GM18909 (cell line): Measurements from ENCODE around the gene NEK2.
"Not testable (repeated sequence)": the region's sequence is repeated elsewhere in the genome, so short reads cannot be mapped to it uniquely, and the experiment has no call there.

Source experiments
- ATAC-seq: cut with Tn5 transposase; IDR thresholded peaks from one replicate; pipeline ENCODE4 v1.9.1; 2021; ENCODE audit warnings: mild to moderate bottlenecking; ENCODE audit not compliant: unreplicated experiment, poor library complexity

Gene NEK2

DNA sequence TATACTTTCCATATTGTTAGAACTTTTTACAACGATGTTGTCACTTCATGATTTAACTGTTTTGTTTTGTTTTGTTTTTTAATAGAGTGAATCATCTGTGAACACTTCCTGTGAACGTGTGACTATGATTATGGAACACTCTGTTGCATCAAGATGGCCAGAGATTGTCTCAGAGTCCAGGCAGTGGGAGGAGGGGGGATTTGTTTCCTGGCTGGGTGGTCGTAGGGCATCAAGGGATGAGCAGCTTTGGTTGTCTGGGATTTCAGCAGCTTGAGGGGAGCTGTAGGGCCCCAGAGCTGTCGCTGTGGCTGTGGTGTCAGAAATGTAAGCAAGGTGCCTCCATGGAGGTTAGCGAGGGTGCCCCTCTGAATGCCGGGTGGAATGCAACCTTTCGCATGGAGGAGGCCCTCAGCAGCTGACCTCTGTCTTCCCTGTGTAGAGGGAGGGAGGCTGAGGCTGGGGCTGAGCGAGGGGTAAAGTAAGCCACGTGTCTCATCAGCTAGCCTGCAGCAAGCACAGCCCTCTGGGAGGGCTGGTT is 21.4 kb downstream of the NEK2 start:
- ATAC-seq: no peak

DNA sequence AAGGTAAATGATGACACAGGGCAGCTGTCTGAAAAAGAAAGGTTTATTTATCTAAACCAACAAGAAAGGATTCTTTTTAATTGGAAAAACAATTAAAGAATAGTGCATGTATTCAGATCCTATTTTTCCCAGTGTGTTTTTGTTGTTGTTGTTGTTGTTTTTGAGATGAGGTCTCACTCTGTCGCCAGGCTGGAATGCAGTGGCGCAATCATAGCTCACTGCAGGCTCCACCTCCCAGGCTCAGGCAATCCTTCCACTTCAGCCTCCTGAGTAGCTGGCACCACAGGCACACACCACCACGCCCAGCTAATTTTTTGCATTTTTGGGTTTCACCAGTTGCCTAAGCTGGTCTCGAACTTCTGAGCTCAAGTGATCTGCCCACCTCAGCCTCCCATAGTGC is 22.1 kb downstream of the NEK2 start:
- no peak for ATAC-seq

DNA sequence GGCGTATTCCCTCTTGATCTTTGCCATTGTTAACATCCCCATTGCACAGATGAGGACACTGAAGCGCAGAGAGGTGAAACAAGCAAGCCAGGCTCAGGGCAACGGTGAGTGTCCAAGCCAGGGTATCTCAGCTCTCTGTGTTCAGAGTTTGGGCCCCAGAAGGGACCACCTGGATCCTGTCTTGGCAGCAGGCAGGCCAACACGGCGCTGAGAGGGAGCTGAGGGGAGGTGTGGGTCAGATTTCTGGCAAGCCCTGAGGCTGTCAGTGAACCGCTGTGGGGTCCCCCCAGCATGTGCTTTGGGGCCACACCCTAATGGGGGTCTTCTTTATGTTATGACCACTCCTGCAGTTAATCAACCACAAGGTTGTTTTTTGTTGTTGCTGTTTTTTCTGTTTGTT is 23.1 kb downstream of the NEK2 start:
- no peak for ATAC-seq

DNA sequence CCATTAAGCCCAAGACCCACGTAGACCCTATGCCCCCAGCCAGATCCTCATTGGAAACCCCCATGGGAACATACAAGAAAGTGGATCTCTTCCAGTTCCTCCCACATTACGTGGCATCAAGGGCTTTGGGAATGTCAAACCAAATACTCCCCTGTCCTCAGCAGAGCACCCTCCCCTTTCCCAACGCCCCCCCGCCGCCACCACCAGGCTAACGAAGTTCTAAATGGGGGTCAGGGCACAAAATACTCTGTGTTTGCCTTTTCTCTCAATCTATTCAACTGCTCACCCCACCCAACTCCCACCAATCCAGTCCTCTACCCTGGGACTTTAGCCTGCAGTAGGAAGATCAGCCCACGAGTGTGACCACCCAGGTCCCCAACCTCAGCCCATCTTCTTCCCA is 24.5 kb downstream of the NEK2 start:
- no peak for ATAC-seq

DNA sequence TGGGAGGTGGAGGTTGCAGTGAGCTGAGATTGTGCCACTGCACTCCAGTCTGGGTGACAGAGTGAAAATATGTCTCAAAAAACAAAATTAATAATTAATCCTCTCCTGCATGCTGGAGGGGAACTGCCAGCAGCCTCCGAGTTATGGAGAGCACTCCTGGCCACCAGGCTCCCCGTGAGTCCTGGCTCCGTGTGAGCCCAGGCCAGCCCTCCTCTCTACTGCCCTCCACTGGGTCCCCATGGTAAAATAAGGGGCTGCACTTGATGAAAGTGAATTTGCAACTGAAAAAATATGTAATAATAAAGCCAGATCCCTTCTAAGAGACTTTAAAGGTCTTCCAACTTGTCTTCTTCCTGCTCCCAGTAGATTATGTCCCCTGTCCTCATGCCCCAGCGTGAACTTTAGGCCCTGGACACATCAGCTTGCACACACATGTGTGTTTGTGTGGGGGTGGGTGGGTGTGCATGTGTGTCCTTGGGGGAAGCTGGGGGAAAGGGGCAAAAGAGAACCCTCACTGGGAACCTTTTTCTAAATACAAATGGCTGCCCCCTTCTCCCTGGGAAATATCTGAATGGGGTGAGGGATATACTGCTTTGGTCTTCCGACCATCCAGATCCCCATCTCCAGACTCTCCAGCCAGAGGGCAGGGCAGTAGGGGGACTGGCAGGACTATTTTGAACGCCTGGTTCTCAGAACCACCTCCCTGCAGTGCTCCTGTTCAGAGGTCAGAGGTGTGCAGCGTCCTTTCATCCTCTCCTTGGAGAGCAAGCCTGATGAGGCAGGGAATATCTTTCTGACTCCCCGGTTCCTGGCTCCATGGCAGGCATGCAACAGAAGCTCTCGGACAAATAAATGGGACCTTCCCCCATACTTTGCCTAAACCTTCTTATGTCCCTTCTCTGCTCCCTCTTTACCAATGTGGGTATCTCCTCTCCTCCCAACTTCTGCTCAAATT is 26.2 kb downstream of the NEK2 start:
- peak; percentile 80 for ATAC-seq

DNA sequence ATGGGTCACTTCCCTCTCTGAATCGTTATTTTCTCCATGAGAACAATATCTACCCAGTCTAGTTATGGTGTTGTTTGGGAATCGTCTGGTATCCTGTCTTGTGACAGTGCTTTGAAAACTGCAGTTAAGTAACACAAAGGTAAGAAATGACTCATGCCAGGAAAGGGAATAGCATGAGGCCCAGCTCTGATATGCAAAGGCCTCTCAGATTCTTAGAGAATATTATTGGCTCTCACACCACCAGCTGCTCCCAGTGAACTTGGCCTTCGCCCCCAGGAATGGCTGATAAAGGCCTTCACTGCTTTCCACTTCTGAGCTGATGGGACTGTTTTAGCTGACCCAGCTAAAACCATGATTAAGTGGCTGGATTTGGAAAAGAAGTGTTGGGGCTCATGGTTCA is 27.1 kb downstream of the NEK2 start:
- no peak for ATAC-seq

DNA sequence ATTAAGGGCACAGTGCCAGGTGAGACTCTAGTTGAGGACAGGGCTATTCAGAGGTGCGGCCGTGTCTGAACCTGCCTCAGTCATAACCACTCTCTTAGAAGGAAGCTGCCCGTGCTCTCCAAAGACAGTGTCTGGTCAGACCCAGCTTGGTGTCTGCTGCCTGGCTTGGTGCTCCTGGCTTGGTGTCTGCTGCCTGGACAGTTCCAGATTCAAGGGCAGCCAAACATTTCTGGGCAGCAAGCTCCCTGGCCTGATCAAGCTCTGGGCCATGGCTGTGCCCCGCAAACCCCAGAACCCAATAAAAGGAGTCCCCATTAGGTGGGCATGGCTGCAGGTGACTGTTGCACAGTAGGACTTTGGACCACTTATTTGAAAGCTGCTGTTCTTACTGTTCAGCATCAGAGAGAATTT is 27.7 kb downstream of the NEK2 start:
- ATAC-seq: no peak

DNA sequence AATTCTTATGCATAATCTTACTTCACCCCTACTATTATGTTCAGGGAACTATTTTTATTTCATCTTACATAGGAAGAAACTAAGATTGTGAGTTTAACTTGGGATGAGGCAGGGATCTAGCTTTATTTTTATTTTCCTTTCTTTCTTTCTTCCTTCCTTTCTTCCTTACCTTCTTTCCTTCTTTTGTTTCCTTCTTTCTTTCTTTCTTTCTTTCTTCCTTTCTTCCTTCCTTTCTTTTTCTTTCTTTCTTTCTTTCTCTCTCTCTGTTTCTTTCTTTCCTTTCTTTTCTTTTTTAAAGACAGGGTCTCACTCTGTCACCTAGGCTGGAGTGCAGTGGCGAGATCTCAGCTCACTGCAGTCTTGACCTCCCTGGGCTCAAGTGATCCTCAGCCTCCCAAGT is 28.9 kb downstream of the NEK2 start:
- no peak for ATAC-seq

DNA sequence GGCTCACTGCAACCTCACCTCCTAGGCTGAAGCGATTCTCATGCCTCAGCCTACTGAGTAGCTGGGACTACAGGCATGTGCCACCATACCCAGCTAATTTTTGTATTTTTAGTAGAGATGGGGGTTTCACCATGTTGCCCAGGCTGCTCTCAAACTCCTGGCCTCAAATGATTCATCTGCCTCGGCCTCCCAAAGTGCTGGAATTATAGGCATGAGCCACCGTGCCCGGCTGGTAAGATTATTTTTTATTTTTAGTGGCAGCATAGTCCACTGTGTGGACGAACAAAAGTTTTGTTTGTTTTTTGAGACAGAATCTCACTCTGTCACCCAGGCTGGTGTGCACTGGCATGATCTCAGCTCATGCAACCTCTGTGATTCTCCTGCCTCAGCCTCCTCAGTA is 29.8 kb downstream of the NEK2 start:
- ATAC-seq: not testable (repeated sequence)

DNA sequence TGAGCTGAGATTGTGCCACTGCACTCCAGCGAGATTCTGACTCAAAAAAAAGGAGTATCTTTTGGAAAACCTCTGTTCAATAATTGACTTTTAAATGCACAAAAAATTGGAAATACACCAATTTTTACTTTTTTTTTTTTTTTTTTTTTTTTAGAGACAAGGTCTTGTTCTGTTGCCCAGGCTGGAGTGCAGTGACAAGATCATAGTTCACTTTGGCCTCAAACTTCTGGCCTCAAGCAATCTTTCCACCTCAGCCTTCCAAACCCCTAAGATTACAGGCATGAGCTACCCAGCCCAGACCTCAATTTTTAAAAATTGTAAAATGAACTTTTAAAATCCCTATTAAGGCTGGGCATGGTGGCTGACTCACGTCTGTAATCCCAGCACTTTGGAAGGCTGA is 30.8 kb downstream of the NEK2 start:
- ATAC-seq: no peak

DNA sequence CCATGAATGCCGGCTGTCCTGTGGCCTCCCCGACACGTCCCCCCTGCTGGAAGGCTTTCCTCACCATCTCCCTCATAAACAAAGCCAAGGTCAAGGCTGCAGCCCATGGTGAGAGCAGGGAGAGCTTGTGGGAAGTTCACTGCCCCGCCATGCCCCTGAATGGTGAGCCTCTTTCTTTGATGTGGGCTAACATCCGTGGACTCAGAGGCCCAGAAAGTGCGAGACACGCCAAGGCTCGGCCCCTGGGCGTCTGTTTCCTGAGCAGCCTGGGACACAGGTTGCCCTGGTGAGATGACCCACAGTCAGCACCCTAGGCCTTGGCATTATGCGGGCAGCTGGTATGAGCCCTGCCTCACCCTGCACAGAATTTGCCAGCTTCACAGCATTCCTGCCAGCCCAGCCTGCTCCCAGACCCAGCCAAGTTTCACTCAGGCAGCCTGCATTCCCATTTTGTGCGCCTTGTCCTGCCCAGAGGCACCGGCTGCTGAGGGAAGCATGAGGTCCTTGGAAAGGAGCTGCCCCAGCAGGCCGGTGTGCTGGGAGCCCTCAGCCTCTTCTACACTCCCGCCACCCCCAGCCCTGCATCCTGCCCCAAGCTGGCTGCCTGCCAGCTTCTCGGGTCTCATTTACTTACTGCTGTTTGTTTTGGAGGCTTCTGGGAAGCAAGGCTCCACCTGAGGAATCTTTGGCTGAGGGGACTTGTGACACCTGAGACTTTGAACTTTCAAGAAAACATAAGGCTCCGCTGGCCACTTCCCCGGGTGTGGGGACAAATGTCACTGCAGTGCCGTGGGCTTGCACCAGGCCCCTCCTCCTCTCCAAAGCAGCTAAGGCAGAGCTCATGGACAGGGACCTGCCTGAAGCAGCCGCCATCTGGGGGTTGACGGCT is 31.9 kb downstream of the NEK2 start:
- ATAC-seq: no peak

DNA sequence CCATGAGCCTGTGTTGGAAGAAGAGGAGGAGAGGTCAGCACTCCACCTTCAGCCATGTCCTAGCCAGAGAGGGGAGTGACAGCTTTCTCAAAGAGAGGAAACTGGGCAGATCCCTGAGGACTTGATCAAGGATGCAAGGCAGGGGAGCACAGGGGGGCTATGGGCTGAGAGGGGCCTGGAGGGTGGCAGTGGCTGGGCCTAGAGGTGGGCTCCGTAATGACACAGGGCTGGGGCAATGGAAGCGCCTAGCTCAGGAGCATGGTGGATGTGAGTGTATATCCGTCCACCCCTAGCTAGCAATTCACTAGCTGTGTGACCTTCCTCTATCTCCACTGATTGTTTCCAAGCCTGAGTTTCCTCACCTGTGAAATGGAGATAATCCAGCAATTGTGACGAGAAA is 32.6 kb downstream of the NEK2 start:
- ATAC-seq: no peak

DNA sequence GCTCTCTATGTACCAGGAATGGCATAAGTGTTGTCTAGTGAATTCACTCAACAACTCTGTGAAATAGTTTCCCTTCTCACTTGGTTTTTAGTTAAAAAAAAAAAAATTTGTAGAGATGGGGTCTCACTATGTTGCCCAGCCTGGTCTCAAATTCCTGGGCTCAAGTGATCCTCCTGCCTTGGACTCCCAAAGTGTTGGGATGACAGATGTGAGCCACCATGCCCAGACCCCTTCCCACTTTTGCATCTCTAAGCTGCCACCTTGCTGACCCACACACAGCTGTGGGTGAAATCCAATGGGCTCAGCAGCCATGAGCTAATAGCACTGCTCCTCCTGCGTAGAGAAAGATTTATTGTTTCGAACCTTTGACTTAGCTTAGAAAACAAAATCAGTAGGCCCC is 33.5 kb downstream of the NEK2 start:
- ATAC-seq: no peak

DNA sequence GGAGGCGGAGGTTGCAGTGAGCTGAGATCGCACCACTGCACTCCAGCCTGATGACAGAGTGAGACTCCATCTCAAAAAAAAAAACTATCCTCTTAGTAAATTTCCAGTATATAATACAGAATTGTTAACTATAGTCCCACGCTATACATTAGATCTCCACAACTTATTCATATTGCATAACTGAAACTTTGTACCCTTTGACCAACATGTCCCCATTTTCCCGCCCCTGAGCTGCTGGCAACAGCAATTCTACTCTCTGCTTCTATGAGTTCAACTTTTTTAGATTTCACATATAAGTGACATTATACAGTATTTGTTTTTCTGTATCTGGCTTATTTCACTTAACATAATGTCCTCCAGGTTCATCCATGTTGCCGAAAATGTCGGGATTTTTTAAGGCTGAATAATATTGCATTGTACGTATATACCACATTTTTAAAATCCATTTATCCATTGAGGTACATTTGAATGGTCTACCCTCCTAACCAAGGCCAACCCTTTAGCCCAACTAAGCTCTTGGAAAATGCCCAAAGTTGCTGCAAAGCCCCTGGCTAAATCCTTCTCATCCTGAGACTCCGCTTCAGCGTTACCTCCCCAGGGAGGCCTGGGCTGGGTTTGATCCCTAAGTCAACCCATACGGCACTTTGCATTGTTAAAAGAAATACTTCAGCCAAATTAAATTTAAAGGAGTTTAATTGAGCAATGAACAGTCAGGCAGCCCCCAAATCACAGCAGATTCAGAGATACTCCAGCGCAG is 34.2 kb downstream of the NEK2 start:
- no peak for ATAC-seq

DNA sequence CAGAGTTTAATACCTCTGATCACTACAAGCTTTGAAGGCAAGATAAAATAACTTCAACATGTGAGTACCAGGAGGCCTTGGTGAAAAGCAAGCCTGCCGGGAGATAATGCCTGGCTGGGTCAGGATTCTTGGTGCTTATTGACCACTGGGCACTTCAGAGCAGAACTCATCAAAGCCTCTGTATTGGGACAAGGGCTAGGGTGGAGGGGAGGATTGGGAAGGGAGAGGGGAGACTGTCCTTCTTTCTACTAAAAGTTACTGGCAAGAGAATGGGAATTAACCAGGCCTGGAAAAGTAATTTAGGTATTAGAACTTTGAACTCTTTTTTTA is 35.2 kb downstream of the NEK2 start:
- no peak for ATAC-seq

DNA sequence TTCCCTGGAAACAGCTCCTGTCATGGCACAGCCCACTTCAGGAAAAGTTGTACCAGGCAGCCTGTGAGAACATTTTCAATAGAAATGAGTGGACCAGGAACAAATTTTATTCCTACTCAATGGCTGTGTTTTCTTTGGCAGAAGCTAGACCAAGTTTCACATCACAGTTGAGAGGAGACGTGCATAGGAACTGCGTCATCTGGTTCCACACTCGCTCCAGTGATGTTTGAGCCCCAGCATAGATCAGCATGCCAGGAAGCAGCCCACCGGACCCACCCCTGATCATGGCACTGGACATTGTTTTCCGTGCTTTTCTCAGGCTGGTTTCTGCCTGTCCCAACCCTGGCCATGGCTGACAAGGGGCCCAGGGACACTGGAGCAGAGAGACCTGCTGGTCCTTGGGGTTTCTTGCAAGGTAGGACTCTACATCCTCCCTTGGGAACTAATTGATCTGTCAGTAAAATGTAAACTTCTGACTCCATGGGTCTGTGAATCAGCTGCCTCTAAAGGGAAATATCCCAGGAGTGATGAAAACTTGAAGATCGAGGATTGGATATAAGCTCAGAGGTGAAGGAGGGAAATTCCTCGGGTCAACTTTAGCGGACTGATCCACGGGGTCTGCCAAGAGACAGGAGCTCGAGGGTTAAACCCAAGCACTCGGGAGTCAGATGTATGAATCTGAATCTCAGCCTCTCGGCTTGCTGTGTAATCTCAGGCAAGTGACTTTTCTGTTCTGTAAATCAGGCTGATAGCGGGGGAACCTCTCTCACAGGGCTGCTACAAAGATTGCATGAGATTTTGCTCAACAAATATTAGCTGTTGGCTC is 35.7 kb downstream of the NEK2 start:
- no peak for ATAC-seq

DNA sequence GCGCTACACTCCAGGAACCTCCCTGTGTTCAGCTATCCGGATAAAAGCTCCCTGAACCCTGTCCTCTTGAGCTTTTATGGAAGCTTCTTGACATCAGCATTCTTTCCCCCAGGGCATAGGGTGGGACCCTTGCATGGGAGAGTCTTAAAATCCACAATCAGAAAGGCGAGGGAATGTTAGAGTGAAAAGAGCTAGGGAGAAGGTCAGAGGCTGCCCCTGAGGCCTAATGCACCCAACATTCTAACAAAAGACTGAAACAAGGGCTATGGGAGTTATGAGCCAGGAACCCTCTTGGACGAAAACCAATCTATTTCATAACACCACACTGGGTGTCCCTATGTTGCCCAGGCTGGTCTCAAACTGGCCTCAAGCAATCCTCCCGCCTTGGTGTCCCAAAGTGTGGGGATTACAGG is 36.7 kb downstream of the NEK2 start:
- ATAC-seq: no peak

DNA sequence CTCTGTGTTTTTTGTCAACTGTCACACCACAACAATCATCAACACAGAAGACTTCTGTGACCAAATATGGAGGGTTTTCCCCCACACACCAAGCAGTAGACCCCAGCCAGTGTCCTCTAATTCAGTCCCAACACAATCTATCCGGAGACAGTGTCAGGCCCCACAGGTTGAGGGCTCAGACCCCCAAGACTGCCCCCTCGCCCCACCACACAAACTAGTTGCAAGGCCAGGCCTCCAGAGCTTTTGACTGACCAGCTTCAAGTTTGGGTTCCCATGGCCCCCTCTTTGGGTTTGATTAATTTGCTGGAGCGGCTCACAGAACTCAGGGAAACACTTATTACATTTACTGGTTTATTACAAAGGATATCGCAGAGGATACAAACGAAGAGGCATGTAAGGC is 37.2 kb downstream of the NEK2 start:
- ATAC-seq: no peak

DNA sequence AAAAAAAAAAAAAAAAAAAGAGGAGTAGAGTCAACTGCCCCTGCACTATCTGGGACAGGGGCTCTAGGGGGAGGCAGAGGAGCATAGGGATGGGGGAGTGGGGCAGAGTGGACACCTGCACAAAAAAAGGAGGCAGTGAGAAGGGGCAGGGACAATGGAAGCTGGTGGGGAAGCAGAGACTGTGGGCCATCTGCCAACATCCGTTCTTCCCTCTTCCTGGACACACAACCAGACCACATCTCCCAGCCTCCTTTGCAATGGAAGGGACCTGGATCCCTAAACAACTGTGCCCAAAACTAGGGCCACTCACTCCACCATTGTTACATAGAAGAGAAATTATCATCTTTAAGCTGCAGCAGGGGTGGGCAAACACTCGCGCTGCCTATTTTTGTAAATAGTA is 38.4 kb downstream of the NEK2 start:
- no peak for ATAC-seq

DNA sequence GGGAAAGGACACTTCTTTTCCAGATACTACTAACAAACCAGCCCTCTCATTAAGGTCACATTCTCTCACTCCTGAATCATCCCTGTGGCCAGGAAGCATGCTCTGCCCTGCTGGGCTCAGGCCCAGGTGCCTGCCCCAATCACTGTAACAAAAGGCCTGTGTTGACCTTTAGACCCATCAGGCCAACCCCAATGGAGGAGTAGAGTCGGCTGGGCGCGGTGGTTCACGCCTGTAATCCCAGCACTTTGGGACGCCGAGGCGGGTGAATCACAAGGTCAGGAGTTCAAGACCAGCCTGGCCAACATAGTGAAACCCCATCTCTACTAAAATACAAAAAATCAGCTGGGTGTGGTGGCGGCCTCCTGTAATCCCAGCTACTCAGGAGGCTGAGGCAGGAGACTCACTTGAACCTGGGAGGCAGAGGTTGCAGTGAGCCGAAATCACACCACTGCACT is 38.8 kb downstream of the NEK2 start:
- not testable (repeated sequence) for ATAC-seq
